Neural cell (in vitro differentiated cells): ENCODE measurements around the gene CDK17. TPM values are rescaled to one million over a fixed set of nuclear protein-coding genes. Genes with fewer than 3 reads are reported as not detected.

ENCODE experiments used
- H2AFZ ChIP-seq: fragments of 200-600, 300-800 bp; sonication (generic), shearing (Covaris generic); 2 replicates; pipeline ENCODE4 v1.6.0; 2014; ENCODE audit warnings: low read depth, mild to moderate bottlenecking, antibody characterized with exemption, low read length, moderate library complexity
- H3F3A ChIP-seq: fragments of 200-600 bp; shearing (Covaris generic); 2 replicates; pipeline ENCODE4 v1.6.1; 2016; ENCODE audit warnings: mild to moderate bottlenecking, moderate library complexity, mixed read lengths, antibody characterized with exemption, low read length; ENCODE audit not compliant: insufficient read depth, poor library complexity, severe bottlenecking
- H3K27ac ChIP-seq: fragments of 200-600, 300-800 bp; sonication (generic), shearing (Covaris generic); 2 replicates; pipeline ENCODE4 v1.5.1; 2014; ENCODE audit warnings: mild to moderate bottlenecking, low read length, moderate library complexity
- H3K27me3 ChIP-seq: fragments of 300-800, 200-600 bp; sonication (generic), shearing (Covaris generic); 2 replicates; pipeline ENCODE4 v1.6.0; 2014; ENCODE audit warnings: mild to moderate bottlenecking, low read depth, low read length, moderate library complexity; ENCODE audit not compliant: insufficient read depth
- H3K36me3 ChIP-seq: fragments of 300-800, 200-600 bp; sonication (generic), shearing (Covaris generic); 2 replicates; pipeline ENCODE4 v1.5.1; 2014; ENCODE audit warnings: mild to moderate bottlenecking, antibody characterized with exemption, low read length, moderate library complexity; ENCODE audit not compliant: insufficient read depth
- H3K4me2 ChIP-seq: fragments of 300-800, 200-600 bp; sonication (generic), shearing (Covaris generic); 2 replicates; pipeline ENCODE4 v1.6.0; 2014; ENCODE audit warnings: mild to moderate bottlenecking, low read length
- H3K4me3 ChIP-seq: fragments of 300-800, 200-600 bp; sonication (generic), shearing (Covaris generic); 2 replicates; pipeline ENCODE4 v1.5.1; 2014; ENCODE audit warnings: mild to moderate bottlenecking, low read length, moderate library complexity
- H3K79me2 ChIP-seq: fragments of 200-600 bp; shearing (Covaris generic); replicated peaks from 2 replicates; pipeline ENCODE4 v1.6.0; 2014; ENCODE audit warnings: mild to moderate bottlenecking, low read length, moderate library complexity; ENCODE audit not compliant: insufficient read depth
- H3K9ac ChIP-seq: fragments of 300-800, 200-600 bp; sonication (generic), shearing (Covaris generic); 2 replicates; pipeline ENCODE4 v1.6.1; 2016; ENCODE audit warnings: mild to moderate bottlenecking, low read length, mixed read lengths
- H3K9me2 ChIP-seq: fragments of 200-600 bp; shearing (Covaris generic); 2 replicates; pipeline ENCODE4 v1.6.1; 2016; ENCODE audit warnings: mild to moderate bottlenecking, low read length, mixed read lengths; ENCODE audit not compliant: insufficient read depth
- H3K9me3 ChIP-seq: fragments of 200-600, 300-800 bp; sonication (generic), shearing (Covaris generic); 2 replicates; pipeline ENCODE4 v1.6.1; 2016; ENCODE audit warnings: mild to moderate bottlenecking, mixed run types, low read length, moderate library complexity, mixed read lengths
- H4K20me1 ChIP-seq: fragments of 200-600 bp; shearing (Covaris generic); 2 replicates; pipeline ENCODE4 v1.6.1; 2016; ENCODE audit warnings: mild to moderate bottlenecking, mixed run types; ENCODE audit not compliant: insufficient read depth
- CTCF ChIP-seq: fragments of 450-650 bp; IDR thresholded peaks from 2 replicates; pipeline ENCODE4 v1.5.1; 2014; ENCODE audit warnings: antibody characterized with exemption, mild to moderate bottlenecking, moderate library complexity; ENCODE audit not compliant: poor library complexity, severe bottlenecking
- EP300 ChIP-seq: fragments of 450-650 bp; conservative IDR thresholded peaks from 2 replicates; pipeline ENCODE4 v1.6.1; 2014; ENCODE audit warnings: antibody characterized with exemption, mild to moderate bottlenecking, moderate library complexity; ENCODE audit not compliant: poor library complexity, severe bottlenecking
- EZH2 ChIP-seq: fragments of 200-600, 300-800 bp; shearing (Covaris generic), sonication (generic); IDR thresholded peaks from 2 replicates; pipeline ENCODE4 v1.6.1; 2014; ENCODE audit warnings: antibody characterized with exemption, low read length, borderline replicate concordance, mild to moderate bottlenecking; ENCODE audit not compliant: insufficient read depth, poor library complexity, severe bottlenecking
- MXI1 ChIP-seq: fragments of 450-650 bp; conservative IDR thresholded peaks from 2 replicates; pipeline ENCODE4 v1.6.1; 2014; ENCODE audit warnings: antibody characterized with exemption, mild to moderate bottlenecking; ENCODE audit not compliant: poor library complexity, severe bottlenecking
- POLR2AphosphoS5 ChIP-seq: IDR thresholded peaks from 2 replicates; pipeline ENCODE4 v1.6.1; 2012
- RAD21 ChIP-seq: fragments of 450-650 bp; conservative IDR thresholded peaks from 2 replicates; pipeline ENCODE4 v1.6.1; 2014; ENCODE audit warnings: antibody characterized with exemption, mild to moderate bottlenecking, moderate library complexity
- REST ChIP-seq: IDR thresholded peaks from 2 replicates; pipeline ENCODE4 v1.6.1; 2012; ENCODE audit warnings: borderline replicate concordance
- SMC3 ChIP-seq: fragments of 450-650 bp; conservative IDR thresholded peaks from 2 replicates; pipeline ENCODE4 v1.6.1; 2014; ENCODE audit warnings: antibody characterized with exemption, mild to moderate bottlenecking, moderate library complexity; ENCODE audit not compliant: poor library complexity
- TAF1 ChIP-seq: IDR thresholded peaks from 2 replicates; pipeline ENCODE4 v1.6.1; 2012; ENCODE audit warnings: low read depth
- polyA plus RNA-seq: library from polyadenylated mRNA; depleted of rRNA; stranded (reverse); fragments of >200 nt; gene quantifications from 2 replicates; pipeline ENCODE4 v1.2.3, GENCODE V29; 2014

The CDK17 gene
- polyA plus RNA-seq, 1 donor from 2014 or later: 119 TPM

- H3K27ac ChIP-seq: no peak overlapping the region
- H3K36me3 ChIP-seq: no peaks in the 10 kb centered on the region
- H3K79me2 ChIP-seq: no peaks in the 10 kb centered on the region
- no peaks in the 10 kb centered on the region for H3K27me3 ChIP-seq
- H3K4me3 ChIP-seq: no peak overlapping the region
- TF ChIP-seq EZH2 (no peak), EP300 (no peak), MXI1 (no peak), REST (no peak), RAD21 (no peak), CTCF (no peak), TAF1 (no peak), SMC3 (no peak), POLR2AphosphoS5 (no peak)
- no peak overlapping the region for H3K9ac ChIP-seq
- H3F3A ChIP-seq: no peaks in the 10 kb centered on the region
- no peak overlapping the region for H3K4me2 ChIP-seq
- H3K9me2 ChIP-seq: no peaks in the 10 kb centered on the region
- H3K9me3 ChIP-seq: no peaks in the 10 kb centered on the region
- H2AFZ ChIP-seq: no peak overlapping the region
- H4K20me1 ChIP-seq: no peaks in the 10 kb centered on the region
Observed at GRCh38 chr12:96444399-96444798, 44.2 kb upstream of the CDK17 start.

- no peaks in the 10 kb centered on the region for H3K9me2 ChIP-seq
- H3K27me3 ChIP-seq: no peaks in the 10 kb centered on the region
- no peak overlapping the region for H3K27ac ChIP-seq
- H3K9ac ChIP-seq: no peak overlapping the region
- H2AFZ ChIP-seq: no peak overlapping the region
- H4K20me1 ChIP-seq: no peaks in the 10 kb centered on the region
- H3K79me2 ChIP-seq: no peaks in the 10 kb centered on the region
- H3K4me2 ChIP-seq: no peak overlapping the region
- TF ChIP-seq CTCF (no peak), POLR2AphosphoS5 (no peak), REST (no peak), TAF1 (no peak), EZH2 (no peak), SMC3 (no peak), RAD21 (no peak), MXI1 (no peak), EP300 (no peak)
- H3F3A ChIP-seq: no peaks in the 10 kb centered on the region
- H3K4me3 ChIP-seq: no peak overlapping the region
- no peaks in the 10 kb centered on the region for H3K36me3 ChIP-seq
- no peaks in the 10 kb centered on the region for H3K9me3 ChIP-seq
Observed at GRCh38 chr12:96442906-96443305, 42.7 kb upstream of the CDK17 start.
